HEK293T (cell line): ENCODE measurements around the gene EPB41L2.
"Not testable (repeated sequence)": the region's sequence is repeated elsewhere in the genome, so short reads cannot be mapped to it uniquely, and the experiment has no call there.

Experiments
- CTCF ChIA-PET: fragments of 350-600 bp; formaldehyde crosslinking; extraction: SDS; loops from one replicate; lab custom pipeline; 2021; ENCODE audit warnings: antibody characterized with exemption, inconsistent platforms; lab: Yijun Ruan, JAX
- POLR2A ChIA-PET: fragments of 350-600 bp; formaldehyde crosslinking; extraction: SDS; loops from one replicate; lab custom pipeline; 2020; ENCODE audit warnings: antibody characterized with exemption, inconsistent platforms; lab: Yijun Ruan, JAX
- DNase-seq: peaks from one replicate; pipeline ENCODE4 v3.0.0; 2012; ENCODE audit warnings: mixed read lengths; ENCODE audit errors: extremely low spot score
- ARNT ChIP-seq: fragments of 450-650 bp; IDR thresholded peaks from 2 replicates; pipeline ENCODE4 v1.6.1; 2017; ENCODE audit warnings: mild to moderate bottlenecking
- BHLHE40 ChIP-seq: fragments of 450-650 bp; IDR thresholded peaks from 2 replicates; pipeline ENCODE4 v1.6.1; 2016; ENCODE audit warnings: mild to moderate bottlenecking, moderate library complexity, borderline replicate concordance
- CTBP1 ChIP-seq: fragments of 450-650 bp; IDR thresholded peaks from 2 replicates; pipeline ENCODE4 v1.6.1; 2016; ENCODE audit warnings: borderline replicate concordance
- ELF4 ChIP-seq: fragments of 450-650 bp; IDR thresholded peaks from 2 replicates; pipeline ENCODE4 v1.6.1; 2017; ENCODE audit warnings: antibody characterized with exemption
- FOXA1 ChIP-seq: fragments of 450-650 bp; IDR thresholded peaks from 2 replicates; pipeline ENCODE4 v1.6.1; 2016; ENCODE audit warnings: mild to moderate bottlenecking
- FOXK2 ChIP-seq: fragments of 450-650 bp; IDR thresholded peaks from 2 replicates; pipeline ENCODE4 v1.6.1; 2016; ENCODE audit warnings: mild to moderate bottlenecking
- FOXM1 ChIP-seq: fragments of 450-650 bp; IDR thresholded peaks from 2 replicates; pipeline ENCODE4 v1.6.1; 2017; ENCODE audit warnings: mild to moderate bottlenecking, borderline replicate concordance
- HDGF ChIP-seq: fragments of 450-650 bp; IDR thresholded peaks from 2 replicates; pipeline ENCODE4 v1.6.1; 2017; ENCODE audit warnings: antibody characterized with exemption, borderline replicate concordance
- L3MBTL2 ChIP-seq: fragments of 450-650 bp; conservative IDR thresholded peaks from 2 replicates; pipeline ENCODE4 v1.6.1; 2016; ENCODE audit warnings: mild to moderate bottlenecking
- LEF1 ChIP-seq: fragments of 450-650 bp; IDR thresholded peaks from 2 replicates; pipeline ENCODE4 v1.6.1; 2017; ENCODE audit warnings: mild to moderate bottlenecking, borderline replicate concordance
- NFRKB ChIP-seq: fragments of 450-650 bp; IDR thresholded peaks from 2 replicates; pipeline ENCODE4 v1.6.1; 2016; ENCODE audit warnings: mild to moderate bottlenecking, moderate library complexity
- SP1 ChIP-seq: fragments of 450-650 bp; IDR thresholded peaks from 2 replicates; pipeline ENCODE4 v1.6.1; 2017
- SUZ12 ChIP-seq: fragments of 450-650 bp; IDR thresholded peaks from 2 replicates; pipeline ENCODE4 v1.6.1; 2016; ENCODE audit warnings: mild to moderate bottlenecking
- TARDBP ChIP-seq: fragments of 450-650 bp; IDR thresholded peaks from 2 replicates; pipeline ENCODE4 v1.6.1; 2016
- ZNF384 ChIP-seq: fragments of 450-650 bp; IDR thresholded peaks from 2 replicates; pipeline ENCODE4 v1.6.1; 2016
- TF ChIP-seq, protein P1 (sequence below): fragments of 450-650 bp; IDR thresholded peaks from 2 replicates; pipeline ENCODE4 v1.6.1; 2016

Gene EPB41L2

DNA sequence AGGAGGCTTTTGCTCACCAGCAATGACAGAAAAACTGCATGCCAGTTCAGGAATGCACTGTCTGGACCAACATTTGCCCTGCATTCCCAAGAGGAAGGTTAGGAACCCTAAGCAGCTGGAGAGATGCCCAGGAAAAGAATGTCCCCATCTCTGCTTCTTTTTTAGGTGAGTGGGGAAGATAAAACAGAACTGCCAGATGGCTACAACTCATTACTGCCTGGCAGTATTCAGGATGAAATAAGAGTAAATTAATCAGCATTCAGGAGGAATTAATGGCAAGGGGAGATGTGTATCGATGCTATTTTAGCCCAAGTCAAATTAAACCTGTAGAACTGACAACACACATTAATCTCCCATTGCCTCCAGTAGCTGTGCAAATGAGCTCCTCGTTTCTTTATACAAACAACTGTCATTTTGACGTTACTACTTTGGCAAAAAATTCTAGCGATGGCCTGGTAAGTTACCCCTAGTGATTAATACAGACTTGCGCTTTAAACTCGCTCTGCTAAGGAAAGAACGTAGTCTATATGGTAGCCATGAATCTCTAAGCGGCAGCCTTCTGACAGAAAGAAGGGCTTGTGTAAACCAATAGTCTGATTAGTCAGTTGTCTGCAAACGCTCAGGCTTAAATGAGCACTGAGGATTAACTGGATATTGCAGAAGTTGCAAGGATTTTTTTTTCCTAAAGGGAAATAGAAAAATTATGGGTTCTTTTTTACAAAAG lies 252.6 kb downstream of the EPB41L2 start:
- TF ChIP-seq FOXA1 (no peak), ZNF384 (no peak), FOXM1 (no peak), CTBP1 (no peak), ARNT (no peak), TARDBP (no peak), NFRKB (no peak), FOXK2 (no peak), LEF1 (no peak), BHLHE40 (no peak)
- TF ChIP-seq, protein P1, sequence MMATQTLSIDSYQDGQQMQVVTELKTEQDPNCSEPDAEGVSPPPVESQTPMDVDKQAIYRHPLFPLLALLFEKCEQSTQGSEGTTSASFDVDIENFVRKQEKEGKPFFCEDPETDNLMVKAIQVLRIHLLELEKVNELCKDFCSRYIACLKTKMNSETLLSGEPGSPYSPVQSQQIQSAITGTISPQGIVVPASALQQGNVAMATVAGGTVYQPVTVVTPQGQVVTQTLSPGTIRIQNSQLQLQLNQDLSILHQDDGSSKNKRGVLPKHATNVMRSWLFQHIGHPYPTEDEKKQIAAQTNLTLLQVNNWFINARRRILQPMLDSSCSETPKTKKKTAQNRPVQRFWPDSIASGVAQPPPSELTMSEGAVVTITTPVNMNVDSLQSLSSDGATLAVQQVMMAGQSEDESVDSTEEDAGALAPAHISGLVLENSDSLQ = no peak
- ChIA-PET CTCF (no interaction called here), POLR2A (no interaction called here)
- DNase-seq = no peak

GRCh38 chr6:130801368-130801767 lies 261.7 kb downstream of the EPB41L2 start:
- POLR2A ChIA-PET, CTCF ChIA-PET, DNase-seq: not testable (repeated sequence)

DNA sequence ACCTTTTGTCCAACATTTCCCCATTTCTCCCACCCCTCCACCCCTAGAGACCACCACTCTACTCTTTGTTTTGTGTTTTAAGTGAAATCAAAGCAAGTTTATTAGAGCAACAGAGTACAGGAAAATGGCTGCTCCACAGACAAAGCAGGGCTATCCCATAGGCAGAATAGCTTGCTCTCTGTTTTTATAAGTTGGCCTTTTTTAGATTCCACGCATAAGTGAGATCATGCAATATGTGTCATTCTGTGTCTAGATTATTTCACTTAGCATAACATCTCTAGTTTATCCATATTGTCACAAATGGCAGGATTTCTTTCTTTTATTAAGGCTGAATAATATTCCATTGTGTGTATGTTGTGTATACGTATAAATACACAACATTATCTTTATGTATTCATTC lies 266.0 kb downstream of the EPB41L2 start:
- DNase-seq = no peak
- ChIA-PET CTCF (no interaction called here), POLR2A (no interaction called here)

GRCh38 chr6:130796313-130796905 lies 266.6 kb downstream of the EPB41L2 start:
- no peak for TF ChIP-seq SUZ12
- TF ChIP-seq LEF1 = no peak
- TF ChIP-seq ZNF384 = no peak
- ChIA-PET POLR2A (no interaction called here), CTCF (no interaction called here)
- no peak for DNase-seq

More for the DNA sequence above, 266.0 kb downstream of the EPB41L2 start:
- TF ChIP-seq HDGF = no peak
- TF ChIP-seq ARNT = no peak
- no peak for TF ChIP-seq SUZ12
- TF ChIP-seq, protein P1 = no peak
- TF ChIP-seq ZNF384 = no peak
- no peak for TF ChIP-seq FOXK2

DNA sequence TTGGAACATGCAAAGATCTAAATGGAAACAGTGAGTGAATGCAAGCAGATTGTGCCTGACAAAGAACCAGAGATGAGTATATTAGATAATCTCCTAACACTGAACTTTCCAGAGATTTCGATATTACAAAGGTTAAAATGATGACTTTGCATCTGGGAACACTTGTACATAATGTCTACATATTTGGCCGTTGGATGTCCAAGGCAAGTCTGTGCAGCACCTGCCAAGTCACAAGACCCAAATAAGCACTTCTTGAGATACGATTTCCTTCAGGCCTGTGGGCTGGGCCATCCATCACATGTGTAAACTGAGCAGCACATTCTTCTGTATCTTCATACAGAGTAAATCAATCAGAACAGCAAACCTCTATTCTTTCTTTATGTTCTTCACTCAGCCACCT lies 268.3 kb downstream of the EPB41L2 start:
- ChIA-PET POLR2A (no interaction called here), CTCF (no interaction called here)
- no peak for TF ChIP-seq TARDBP
- TF ChIP-seq BHLHE40 = no peak
- no peak for TF ChIP-seq ZNF384
- TF ChIP-seq, protein P1 = no peak
- TF ChIP-seq LEF1 = no peak
- TF ChIP-seq ARNT = no peak
- TF ChIP-seq HDGF = no peak
- no peak for TF ChIP-seq FOXA1
- no peak for TF ChIP-seq SP1
- no peak for TF ChIP-seq NFRKB
- TF ChIP-seq ELF4 = no peak
- TF ChIP-seq CTBP1 = no peak
- no peak for TF ChIP-seq L3MBTL2
- DNase-seq = no peak

GRCh38 chr6:130794010-130794697 lies 268.9 kb downstream of the EPB41L2 start:
- CTCF ChIA-PET = no interaction called here
- no peak for TF ChIP-seq SP1
- TF ChIP-seq ELF4 = no peak
- TF ChIP-seq CTBP1 = no peak
- no peak for TF ChIP-seq HDGF
- no peak for TF ChIP-seq SUZ12
- no peak for TF ChIP-seq TARDBP
- DNase-seq = no peak
- POLR2A ChIA-PET = no interaction called here
